ENCODE results near the gene STAC3.

DNA sequence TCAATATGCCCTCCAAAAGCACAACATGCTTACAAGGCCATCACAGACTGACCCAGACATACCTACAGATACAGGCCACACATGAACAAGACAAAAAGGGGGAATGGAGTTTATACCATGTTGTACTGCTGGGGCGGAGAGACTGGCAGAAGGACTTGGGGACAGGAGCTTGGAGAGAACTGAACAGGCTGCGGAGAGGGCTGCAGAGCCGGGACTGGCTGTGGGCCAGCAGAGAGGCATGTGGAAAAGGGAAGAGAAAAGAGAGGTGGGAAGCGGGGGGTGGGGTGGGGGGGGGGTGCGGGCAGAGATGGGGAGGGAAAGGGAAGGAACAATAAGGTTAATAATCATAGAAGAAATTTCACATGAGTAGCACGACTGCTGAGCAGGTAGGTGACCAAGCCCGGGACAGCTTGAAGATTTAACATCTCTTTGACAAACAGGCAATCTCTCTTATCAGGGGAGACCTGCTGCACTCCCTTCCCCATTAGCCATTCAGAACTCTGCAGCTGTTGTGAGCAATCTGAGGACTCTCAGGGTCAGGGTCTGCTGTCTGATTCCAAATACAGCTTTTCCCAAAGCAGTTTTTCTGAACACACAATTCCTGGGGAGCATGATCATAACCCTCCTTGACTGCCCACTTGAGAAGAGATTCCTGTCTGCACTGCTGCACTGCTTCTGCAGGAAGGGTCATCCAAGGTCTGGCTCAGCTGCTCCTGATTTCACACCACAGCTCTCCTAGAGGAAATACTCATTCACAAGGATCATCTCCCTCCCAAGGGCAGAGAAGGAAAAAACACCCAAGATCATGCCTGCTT is 21.6 kb upstream of the STAC3 start:
- TF ChIP-seq POLR2AphosphoS5 (IDR thresholded peaks at IDR 0.05): no peak
- TF ChIP-seq, protein P1, sequence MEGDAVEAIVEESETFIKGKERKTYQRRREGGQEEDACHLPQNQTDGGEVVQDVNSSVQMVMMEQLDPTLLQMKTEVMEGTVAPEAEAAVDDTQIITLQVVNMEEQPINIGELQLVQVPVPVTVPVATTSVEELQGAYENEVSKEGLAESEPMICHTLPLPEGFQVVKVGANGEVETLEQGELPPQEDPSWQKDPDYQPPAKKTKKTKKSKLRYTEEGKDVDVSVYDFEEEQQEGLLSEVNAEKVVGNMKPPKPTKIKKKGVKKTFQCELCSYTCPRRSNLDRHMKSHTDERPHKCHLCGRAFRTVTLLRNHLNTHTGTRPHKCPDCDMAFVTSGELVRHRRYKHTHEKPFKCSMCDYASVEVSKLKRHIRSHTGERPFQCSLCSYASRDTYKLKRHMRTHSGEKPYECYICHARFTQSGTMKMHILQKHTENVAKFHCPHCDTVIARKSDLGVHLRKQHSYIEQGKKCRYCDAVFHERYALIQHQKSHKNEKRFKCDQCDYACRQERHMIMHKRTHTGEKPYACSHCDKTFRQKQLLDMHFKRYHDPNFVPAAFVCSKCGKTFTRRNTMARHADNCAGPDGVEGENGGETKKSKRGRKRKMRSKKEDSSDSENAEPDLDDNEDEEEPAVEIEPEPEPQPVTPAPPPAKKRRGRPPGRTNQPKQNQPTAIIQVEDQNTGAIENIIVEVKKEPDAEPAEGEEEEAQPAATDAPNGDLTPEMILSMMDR (IDR thresholded peaks at IDR 0.05): no peak
- TF ChIP-seq POLR2A (IDR thresholded peaks at IDR 0.05): no peak

Data from prostate gland (tissue), 2 donors.